Tibial artery (tissue), 4 donors: ENCODE results near the gene SBF2.

Experiments used
- DNase-seq, 2 donors: peaks; one replicate each; pipeline ENCODE4 v3.0.0-alpha.2; 2019
- H3K27ac ChIP-seq, 2 donors: fragments of 200-600 bp; sonication (generic) in 1 of 2; 1 replicate in 1 of 2; 2 replicates in 1 of 2; pipeline ENCODE4 v1.5.1; 2018 to 2019; ENCODE audit warnings: mild to moderate bottlenecking in 1 of 2
- H3K27me3 ChIP-seq, 2 donors: fragments of 200-600 bp; sonication (generic) in 1 of 2; one replicate each; pipeline versions ENCODE4 v1.5.1 to v1.6.0; 2016 to 2019
- H3K36me3 ChIP-seq, 3 donors: fragments of 200-600 bp; sonication (generic) in 2 of 3; one replicate each; pipeline ENCODE4 v1.5.1; 2016 to 2019; ENCODE audit warnings: mild to moderate bottlenecking in 2 of 3
- H3K4me1 ChIP-seq, 4 donors: fragments of 200-600 bp; sonication (generic) in 2 of 4; 1 replicate in 3 of 4; 2 replicates in 1 of 4; pipeline ENCODE4 v1.5.1; 2016 to 2019
- H3K4me3 ChIP-seq, 2 donors: fragments of 200-600 bp; sonication (generic) in 1 of 2; 1 replicate in 1 of 2; 2 replicates in 1 of 2; pipeline ENCODE4 v1.5.1; 2018 to 2019; ENCODE audit warnings: mild to moderate bottlenecking in 2 of 2
- H3K9me3 ChIP-seq, 3 donors: fragments of 200-600 bp; sonication (generic) in 1 of 3; one replicate each; pipeline ENCODE4 v1.5.1; 2016 to 2019
- CTCF ChIP-seq, 2 experiments: fragments of 200-600 bp in 1 of 2; fragments of 450-650 bp in 1 of 2; IDR thresholded peaks; one replicate each; pipeline ENCODE4 v1.5.1; 2017 to 2019; ENCODE audit warnings: antibody characterized with exemption in 2 of 2, mild to moderate bottlenecking in 1 of 2, moderate library complexity in 1 of 2
- intact Hi-C: fragments of 100-400 bp; cut with DNase I; formaldehyde crosslinking; loops from one replicate; pipeline ENCODE4 v1.15.0; 2023; ENCODE audit warnings: low total_unique reads

SBF2 gene

GRCh38 chr11:9808943-9809342 is 485.1 kb downstream of the SBF2 start:
- intact Hi-C loops: no loop called here
- TF ChIP-seq CTCF (IDR thresholded peaks at IDR 0.05): no peak
- Histone ChIP-seq H3K36me3 (peaks cover 23 to 44% (median 40%) of the 10 kb centered on the region in 3 donors), H3K4me1 (peaks cover 0 to 10% (median 3%) of the 10 kb centered on the region in 4 donors), H3K27ac (no peak overlapping the region), H3K27me3 (no peaks in the 10 kb centered on the region), H3K9me3 (no peaks in the 10 kb centered on the region), H3K4me3 (no peak overlapping the region)
- no peak for DNase-seq

DNA sequence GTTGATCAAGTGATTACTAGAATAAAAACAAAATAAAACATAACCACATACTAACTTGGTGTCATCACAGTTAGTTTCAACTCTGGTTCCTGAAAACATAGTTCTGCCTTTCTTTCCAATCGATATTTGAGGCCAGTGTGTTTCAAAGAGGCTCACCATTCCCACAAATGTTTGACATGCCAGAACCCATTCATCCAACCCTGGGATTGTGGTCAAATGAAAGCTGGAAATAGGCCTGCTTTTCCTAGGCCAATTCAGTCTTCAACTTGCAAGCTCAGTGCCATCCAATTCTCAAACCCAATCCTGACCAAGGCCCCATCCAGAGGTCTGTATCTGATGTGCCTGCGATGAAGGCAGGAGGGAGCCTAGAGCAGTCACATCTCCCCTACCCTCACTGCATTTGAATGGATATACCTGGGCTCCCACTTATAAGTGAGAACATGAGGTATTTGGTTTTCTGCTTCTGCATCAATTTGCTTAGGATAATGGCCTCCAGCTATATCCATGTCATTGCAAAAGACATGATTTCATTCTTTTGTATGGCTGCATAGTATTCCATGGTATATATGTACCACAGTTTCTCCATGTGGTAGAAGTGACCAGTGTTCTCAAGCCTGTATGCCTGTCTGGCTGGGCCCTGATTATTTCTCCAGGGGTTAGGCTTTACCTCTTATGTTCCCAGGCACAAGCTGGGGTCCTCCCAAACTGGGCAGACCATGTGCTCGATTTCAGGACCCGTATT is 486.9 kb downstream of the SBF2 start:
- intact Hi-C loops: no loop called here
- DNase-seq: no peak
- peaks cover 0 to 28% (median 13%) of the 10 kb centered on the region in 4 donors for H3K4me1 ChIP-seq
- H3K27me3 ChIP-seq: no peaks in the 10 kb centered on the region
- peaks cover 22 to 41% (median 33%) of the 10 kb centered on the region in 3 donors for H3K36me3 ChIP-seq
- H3K4me3 ChIP-seq: no peak overlapping the region
- no peak overlapping the region for H3K27ac ChIP-seq
- H3K9me3 ChIP-seq: no peaks in the 10 kb centered on the region
- TF ChIP-seq CTCF (IDR thresholded peaks at IDR 0.05): no peak

DNA sequence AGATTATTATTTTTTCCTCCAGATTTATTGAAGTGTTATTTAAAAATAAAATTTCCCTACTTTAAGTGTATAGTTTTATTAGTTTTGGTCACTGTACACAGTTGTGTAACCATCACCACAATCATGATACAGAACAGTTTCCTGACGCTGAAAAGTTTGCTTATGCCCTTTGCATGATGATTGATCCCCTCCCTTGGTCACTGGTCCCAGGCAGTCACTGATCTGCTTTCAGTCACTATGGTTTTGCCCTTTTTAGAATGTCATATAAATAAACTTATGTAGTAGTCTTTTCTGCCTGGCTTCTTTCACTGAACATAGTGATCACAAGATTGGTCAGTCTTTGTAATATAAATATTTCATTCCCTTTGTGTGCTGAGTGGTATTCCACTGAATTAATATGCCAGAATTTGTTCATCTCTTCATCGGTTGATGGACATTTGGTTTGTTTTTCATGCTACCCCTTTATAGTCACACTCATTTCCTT is 489.6 kb downstream of the SBF2 start:
- H3K36me3 ChIP-seq: peaks cover 13 to 28% (median 17%) of the 10 kb centered on the region in 3 donors
- no peak for DNase-seq
- peaks cover 0 to 55% (median 19%) of the 10 kb centered on the region in 4 donors for H3K4me1 ChIP-seq
- H3K27me3 ChIP-seq: no peaks in the 10 kb centered on the region
- H3K27ac ChIP-seq: peak overlapping the region; percentile 38 to 53
- intact Hi-C loops: no loop called here
- no peak for TF ChIP-seq CTCF (IDR thresholded peaks at IDR 0.05)
- H3K9me3 ChIP-seq: no peaks in the 10 kb centered on the region
- no peak overlapping the region for H3K4me3 ChIP-seq

DNA sequence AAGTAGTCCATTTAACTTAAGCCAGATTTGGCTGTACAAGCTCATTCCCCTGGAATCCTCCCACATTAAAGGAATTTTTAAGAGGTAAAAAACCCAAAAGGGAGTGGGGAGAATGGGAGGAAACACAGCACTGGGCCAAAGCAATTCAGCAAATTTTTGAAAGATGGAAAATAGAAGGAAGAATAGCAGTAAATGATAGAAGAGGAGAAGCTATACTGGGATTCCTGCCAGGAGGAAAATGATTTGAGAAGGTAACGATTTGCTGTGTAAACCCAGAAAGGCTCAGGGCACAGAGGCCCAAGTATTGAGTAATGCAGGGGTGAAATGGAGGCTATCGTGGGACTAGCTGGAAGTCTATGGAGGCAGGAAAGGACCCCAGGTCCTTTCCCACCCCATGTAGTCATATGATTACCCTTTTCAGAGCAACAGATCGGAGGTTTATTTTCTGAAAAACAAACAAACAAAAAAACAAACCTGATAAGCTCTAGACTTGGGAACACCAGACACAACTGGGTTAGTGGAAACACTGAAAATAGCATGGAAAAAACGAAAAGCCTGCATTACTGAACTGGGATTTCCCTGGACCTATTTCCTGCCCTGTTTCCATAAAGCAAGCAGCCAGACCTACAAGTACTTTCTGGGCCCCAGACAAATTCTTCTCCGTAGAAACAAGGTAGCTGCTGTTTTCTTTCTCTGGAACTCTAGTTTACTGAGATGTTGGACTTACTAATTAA is 490.2 kb downstream of the SBF2 start:
- no peak for DNase-seq
- Histone ChIP-seq H3K4me1 (peaks cover 0 to 59% (median 21%) of the 10 kb centered on the region in 4 donors), H3K9me3 (no peaks in the 10 kb centered on the region), H3K27ac (peak overlapping the region; percentile 38 to 53), H3K27me3 (no peaks in the 10 kb centered on the region), H3K4me3 (no peak overlapping the region), H3K36me3 (peaks cover 13 to 28% (median 17%) of the 10 kb centered on the region in 3 donors)
- intact Hi-C loops: no loop called here
- TF ChIP-seq CTCF (IDR thresholded peaks at IDR 0.05): no peak

DNA sequence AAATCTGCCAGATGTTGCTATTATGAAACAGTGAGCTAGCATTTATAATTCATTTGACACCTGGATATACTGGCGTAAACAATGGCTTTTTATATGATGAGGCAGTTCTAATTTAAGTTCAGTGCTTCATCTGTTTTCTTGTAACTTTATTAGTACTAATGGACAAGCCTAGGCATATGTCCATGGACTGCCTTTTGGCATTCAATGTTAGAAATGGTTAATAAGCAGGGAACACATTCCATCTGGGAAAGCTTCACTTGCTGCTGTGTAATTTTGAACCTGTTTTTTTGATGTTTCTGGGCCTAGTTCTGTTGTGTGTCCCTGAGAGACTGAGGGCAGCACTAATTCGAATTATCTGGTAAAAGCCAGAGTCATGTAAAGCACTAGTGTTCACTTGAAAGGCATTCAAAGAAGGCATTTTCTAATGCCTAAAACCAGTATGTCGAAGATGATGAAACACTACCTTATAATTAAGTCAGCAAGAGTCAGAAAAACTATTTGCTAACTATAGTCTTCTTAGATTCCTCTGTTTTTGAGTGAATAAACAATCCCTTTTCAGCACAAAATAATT is 491.6 kb downstream of the SBF2 start:
- Histone ChIP-seq H3K4me1 (peaks cover 0 to 63% (median 21%) of the 10 kb centered on the region in 4 donors), H3K36me3 (peaks cover 4 to 18% (median 6%) of the 10 kb centered on the region in 3 donors), H3K9me3 (no peaks in the 10 kb centered on the region), H3K27me3 (no peaks in the 10 kb centered on the region), H3K27ac (peak overlapping the region; percentile 25 to 55), H3K4me3 (no peak overlapping the region)
- intact Hi-C loops: no loop called here
- no peak for TF ChIP-seq CTCF (IDR thresholded peaks at IDR 0.05)
- no peak for DNase-seq
